HG02981 (cell line): ENCODE results near the gene PEX5L.

Experiments used
- ATAC-seq: cut with Tn5 transposase; IDR thresholded peaks from one replicate; pipeline ENCODE4 v1.9.1; 2021; ENCODE audit warnings: mild to moderate bottlenecking, moderate library complexity; ENCODE audit not compliant: unreplicated experiment

The PEX5L gene

DNA sequence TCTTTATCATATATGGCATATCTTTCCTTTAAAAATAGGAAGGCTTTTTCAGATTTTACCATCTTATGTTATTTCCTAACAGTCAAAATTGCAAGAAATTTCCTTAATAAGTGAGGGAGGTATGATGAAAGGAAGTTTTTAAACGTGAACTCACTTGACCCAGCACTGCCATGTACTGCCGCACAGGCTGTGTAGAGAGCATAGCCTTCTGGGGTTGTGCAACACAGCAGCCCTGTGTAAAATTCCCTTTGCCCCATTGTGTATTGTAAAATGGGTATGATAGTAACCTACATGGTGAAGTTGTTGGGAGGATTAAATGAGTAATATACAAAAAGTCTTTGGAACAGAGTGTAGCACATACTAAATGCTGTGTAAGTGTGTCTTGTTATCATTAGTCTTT, 78.6 kb downstream of the PEX5L start:
- no peak for ATAC-seq

- ATAC-seq: no peak
Observed at GRCh38 chr3:179957264-179957845, 79.4 kb downstream of the PEX5L start.

- ATAC-seq: peak; percentile 84
Observed at GRCh38 chr3:179956416-179956830, 80.3 kb downstream of the PEX5L start.

DNA sequence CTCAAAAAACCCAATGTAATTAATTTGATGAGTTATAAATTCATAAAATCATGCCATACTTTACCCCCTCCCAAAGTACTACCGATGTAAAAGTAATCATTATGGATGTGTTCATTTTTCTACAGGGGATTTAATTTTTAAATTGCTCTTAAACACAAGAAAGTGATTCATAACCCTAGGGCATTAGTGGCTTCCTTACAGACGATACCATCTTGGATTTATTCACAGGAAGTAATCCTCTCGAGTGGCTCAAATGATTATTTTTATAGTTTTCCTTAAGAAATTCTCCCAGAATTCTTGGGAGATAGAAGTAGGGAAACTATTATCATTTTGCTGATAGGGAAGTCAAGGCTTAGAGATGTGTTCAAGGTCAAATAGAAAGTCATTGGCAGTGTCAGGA, 80.9 kb downstream of the PEX5L start:
- no peak for ATAC-seq

GRCh38 chr3:179955286-179955685, 81.5 kb downstream of the PEX5L start:
- ATAC-seq: no peak

DNA sequence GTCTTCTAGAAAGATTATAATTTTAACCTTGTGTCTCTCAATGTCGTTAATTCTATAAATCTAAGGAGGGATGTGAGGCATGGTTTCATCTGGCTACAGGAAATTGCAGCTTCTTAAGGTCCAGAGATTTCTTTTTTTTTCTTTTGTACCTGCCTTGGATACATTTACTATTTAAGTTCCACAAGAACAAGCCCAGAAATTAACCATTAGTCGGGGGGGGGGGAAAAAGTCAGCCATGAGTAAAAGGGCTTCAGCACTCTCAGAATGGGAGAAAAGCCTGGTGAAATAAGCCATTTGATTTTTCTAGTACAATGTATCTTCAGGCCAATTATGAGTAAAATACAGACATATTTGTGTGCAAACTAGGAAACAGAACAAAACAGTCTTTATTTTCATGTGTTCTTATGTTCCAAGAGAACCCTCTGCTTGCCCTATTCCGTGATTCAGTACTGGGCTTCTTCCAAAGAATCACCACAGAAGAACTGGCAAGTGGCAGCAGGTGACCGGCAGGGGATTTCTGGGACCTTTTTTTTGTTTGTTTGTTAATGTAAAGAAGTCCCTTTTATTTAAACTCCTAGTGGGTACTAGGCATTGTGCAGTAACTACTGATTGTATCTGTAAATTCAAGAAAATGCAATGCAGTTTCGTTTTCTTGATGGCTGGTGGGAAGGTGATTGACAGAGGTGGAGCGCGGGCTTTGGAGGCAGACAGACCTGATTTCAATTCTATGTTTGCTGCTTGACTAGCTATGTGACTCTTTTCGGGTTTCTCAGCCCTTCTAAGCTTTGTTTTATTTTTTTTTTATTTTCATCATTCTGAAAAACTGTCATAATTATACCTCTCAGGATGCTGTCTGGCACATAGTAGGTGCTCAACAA, 82.5 kb downstream of the PEX5L start:
- no peak for ATAC-seq

- ATAC-seq: no peak
Observed at GRCh38 chr3:179950840-179951239, 85.9 kb downstream of the PEX5L start.

GRCh38 chr3:179949869-179950268, 86.9 kb downstream of the PEX5L start:
- peak; percentile 18 for ATAC-seq

DNA sequence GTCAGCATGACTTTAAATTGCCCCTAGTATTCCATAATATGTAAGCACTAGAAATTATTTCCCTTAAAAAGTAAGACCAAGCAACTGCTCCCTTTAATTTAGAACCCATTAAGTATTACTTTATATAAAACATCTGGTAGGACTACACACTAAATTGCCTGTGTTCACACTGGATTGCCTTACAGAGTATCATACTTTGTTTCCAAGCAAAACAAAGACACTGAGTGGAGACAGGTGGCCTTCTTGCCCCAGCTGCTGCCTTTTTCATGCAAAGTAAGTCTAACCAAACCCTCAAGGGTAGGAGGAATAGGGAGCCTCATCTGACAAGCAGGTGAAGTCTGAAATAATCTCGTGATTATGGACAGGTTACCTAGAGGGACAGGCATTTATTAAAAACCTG, 87.3 kb downstream of the PEX5L start:
- ATAC-seq: peak; percentile 73

DNA sequence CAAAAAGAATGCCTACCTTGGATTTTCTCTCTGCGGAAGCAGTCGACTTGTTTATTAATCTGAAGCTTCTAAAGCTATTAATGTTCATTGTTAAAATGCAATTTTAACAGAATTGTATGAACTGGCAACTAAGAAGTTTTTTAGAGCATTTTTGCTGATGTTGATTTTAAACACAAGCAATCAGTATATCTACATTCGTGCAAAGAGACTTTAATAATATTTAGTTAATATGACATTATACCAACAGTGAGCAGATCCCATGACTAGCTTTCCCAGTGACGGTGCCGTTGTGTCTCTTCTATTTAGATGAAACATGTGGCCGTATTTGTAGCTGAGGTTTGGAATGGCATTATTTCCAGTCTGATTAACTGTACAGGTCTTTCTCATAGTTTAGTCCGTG, 88.0 kb downstream of the PEX5L start:
- no peak for ATAC-seq

DNA sequence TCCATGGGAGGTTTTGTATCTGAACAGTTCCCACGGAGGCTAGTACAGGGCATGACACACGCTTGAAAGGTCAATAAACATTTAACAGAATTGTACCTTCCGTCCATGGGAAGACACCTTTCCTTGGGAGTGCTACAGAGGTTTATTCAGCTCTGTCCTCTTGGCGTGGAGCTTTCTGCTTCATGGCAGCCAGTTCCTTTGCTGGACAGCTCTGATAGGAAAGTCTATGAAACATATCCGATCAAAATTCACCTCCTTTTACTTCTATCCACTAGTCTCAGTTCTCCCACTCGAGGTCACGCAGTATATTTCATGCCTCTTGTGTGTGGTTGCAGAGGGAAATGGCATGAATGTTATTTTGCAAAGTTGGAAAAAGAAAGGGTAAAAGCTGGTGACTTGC, 91.2 kb downstream of the PEX5L start:
- ATAC-seq: no peak

DNA sequence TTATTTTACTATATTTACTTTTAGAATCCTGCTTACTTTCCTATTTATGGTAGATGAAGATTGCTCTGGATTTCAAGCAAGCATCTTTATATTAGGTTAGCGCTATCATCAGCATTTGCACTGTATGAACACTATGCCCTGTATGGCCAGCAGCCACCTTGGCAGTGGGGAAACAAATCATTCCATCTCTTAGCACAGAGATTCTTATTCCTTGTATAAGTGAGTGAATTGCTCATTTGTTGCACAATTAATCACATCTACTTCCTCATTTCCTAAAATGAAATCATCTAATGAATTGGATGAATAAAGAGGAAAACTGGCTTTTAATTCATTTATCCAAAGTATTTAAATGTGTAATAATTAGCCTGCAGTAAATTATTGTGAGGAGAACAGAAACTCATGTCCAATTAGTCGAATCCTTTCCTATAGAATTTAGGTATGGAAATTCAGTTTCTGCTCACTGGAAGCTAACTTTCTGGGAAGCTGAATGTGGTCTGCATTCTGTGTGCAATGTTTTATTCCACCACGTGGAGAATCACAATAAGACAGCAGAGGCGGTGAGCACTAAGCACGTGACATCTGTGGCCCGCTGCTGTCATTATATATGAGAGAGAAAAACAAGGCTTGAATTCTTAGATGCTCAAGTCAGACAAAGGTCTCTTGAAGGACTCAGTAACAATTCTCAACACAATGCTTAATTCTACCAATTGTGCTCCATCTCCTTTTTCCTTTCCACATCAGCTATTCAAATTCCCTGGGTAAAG, 93.4 kb downstream of the PEX5L start:
- no peak for ATAC-seq

GRCh38 chr3:179942553-179943075, 94.1 kb downstream of the PEX5L start:
- no peak for ATAC-seq

DNA sequence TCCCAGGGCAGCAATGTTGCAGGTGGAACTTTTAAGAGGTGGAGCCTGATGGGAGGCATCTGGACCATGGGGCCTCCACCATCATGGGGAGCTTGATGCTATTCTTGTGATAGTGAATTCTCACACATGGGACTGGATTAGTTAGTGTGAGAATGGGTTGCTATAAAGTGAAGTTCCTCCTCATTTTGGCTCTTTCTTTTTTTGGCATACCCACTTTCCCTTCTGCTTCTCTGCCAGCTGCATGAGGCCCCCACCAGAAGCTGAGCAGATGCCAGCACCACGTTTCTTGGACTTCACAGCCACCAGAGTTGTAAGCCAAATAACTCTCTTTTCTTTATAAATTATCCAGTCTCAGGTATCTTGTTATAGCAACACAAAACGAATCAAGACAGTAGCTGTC, 101.0 kb downstream of the PEX5L start:
- no peak for ATAC-seq

GRCh38 chr3:179933914-179934313, 102.8 kb downstream of the PEX5L start:
- no peak for ATAC-seq

GRCh38 chr3:179933080-179933479, 103.7 kb downstream of the PEX5L start:
- ATAC-seq: no peak

- no peak for ATAC-seq
Observed at GRCh38 chr3:179932674-179933073, 104.1 kb downstream of the PEX5L start.

DNA sequence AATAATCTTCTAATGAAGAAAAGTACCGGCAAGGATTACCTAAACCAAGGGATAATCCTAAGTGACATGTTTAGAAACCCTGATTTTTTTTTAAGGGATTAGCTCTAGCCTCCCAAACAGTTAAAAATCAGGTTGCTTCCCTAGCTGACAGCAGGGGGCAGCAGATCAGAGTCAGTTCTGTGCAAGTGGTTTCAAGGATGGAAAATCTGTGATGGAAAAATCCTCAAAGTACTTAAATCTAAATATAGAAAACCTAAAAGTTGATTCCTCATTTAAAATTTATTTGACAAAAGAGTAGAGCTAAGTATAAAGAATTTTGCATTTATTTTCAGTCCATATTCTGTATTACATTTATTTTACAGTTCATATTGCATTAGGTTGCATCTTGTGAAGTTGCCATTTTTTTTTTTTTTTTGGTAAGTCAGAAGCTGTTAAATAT, 107.6 kb downstream of the PEX5L start:
- ATAC-seq: peak; percentile 72

- ATAC-seq: no peak
Observed at GRCh38 chr3:179927191-179927590, 109.5 kb downstream of the PEX5L start.

- no peak for ATAC-seq
Observed at GRCh38 chr3:179921951-179922350, 114.8 kb downstream of the PEX5L start.

DNA sequence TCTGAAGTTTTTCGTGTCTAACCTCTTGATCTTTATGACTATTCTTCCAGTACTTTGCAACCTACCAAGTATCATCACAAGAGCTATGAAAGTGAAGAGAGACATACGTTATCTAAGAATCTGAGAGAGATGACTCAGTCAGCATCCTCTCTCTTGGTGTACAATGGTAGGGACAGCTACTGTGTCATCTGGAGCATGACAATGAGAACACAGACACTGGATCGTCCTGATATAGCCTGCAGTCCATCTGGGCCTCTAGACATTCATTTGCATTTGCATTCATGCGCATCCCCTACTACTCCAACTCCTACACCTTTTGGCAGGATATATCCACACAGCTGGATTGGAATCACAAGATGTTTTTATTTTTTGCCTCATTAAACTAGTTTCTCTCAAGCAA, 115.2 kb downstream of the PEX5L start:
- ATAC-seq: peak; percentile 88
